NCI-H446 treated with DMSO at 0.1 percent for 48 hours (cell line): ENCODE measurements around the gene RBFOX1.
"Not testable (repeated sequence)": the region's sequence is repeated elsewhere in the genome, so short reads cannot be mapped to it uniquely, and the experiment has no call there.

ENCODE experiments used
- DNase-seq: peaks from one replicate; lab custom pipeline; 2025; lab: John Stamatoyannopoulos, UW

Gene RBFOX1

GRCh38 chr16:7471268-7471667 is 138.6 kb downstream of the RBFOX1 start:
- no peak for DNase-seq

- no peak for DNase-seq
Measured at GRCh38 chr16:7482032-7482431, 149.4 kb downstream of the RBFOX1 start.

GRCh38 chr16:7482596-7483290 is 150.1 kb downstream of the RBFOX1 start:
- DNase-seq: no peak

GRCh38 chr16:7487574-7488323 is 155.1 kb downstream of the RBFOX1 start:
- DNase-seq: no peak

- no peak for DNase-seq
Measured at GRCh38 chr16:7492122-7492521, 159.5 kb downstream of the RBFOX1 start.

- no peak for DNase-seq
Measured at GRCh38 chr16:7493133-7493532, 160.5 kb downstream of the RBFOX1 start.

GRCh38 chr16:7497691-7498090 is 165.0 kb downstream of the RBFOX1 start:
- DNase-seq: no peak

GRCh38 chr16:7501868-7502267 is 169.2 kb downstream of the RBFOX1 start:
- no peak for DNase-seq

- not testable (repeated sequence) for DNase-seq
Measured at GRCh38 chr16:7502591-7503157, 170.0 kb downstream of the RBFOX1 start.

- no peak for DNase-seq
Measured at GRCh38 chr16:7503666-7504065, 171.0 kb downstream of the RBFOX1 start.

- DNase-seq: no peak
Measured at GRCh38 chr16:7504844-7505243, 172.2 kb downstream of the RBFOX1 start.

GRCh38 chr16:7505495-7505894 is 172.8 kb downstream of the RBFOX1 start:
- no peak for DNase-seq

- DNase-seq: no peak
Measured at GRCh38 chr16:7506363-7506762, 173.7 kb downstream of the RBFOX1 start.

- no peak for DNase-seq
Measured at GRCh38 chr16:7508656-7509055, 176.0 kb downstream of the RBFOX1 start.

- no peak for DNase-seq
Measured at GRCh38 chr16:7509963-7510601, 177.4 kb downstream of the RBFOX1 start.

GRCh38 chr16:7511549-7512260 is 179.1 kb downstream of the RBFOX1 start:
- no peak for DNase-seq

- DNase-seq: no peak
Measured at GRCh38 chr16:7512503-7512902, 179.9 kb downstream of the RBFOX1 start.

- no peak for DNase-seq
Measured at GRCh38 chr16:7513429-7513828, 180.8 kb downstream of the RBFOX1 start.

GRCh38 chr16:7515543-7515942 is 182.9 kb downstream of the RBFOX1 start:
- no peak for DNase-seq

GRCh38 chr16:7517496-7517895 is 184.9 kb downstream of the RBFOX1 start:
- DNase-seq: no peak

GRCh38 chr16:7518158-7518557 is 185.5 kb downstream of the RBFOX1 start:
- DNase-seq: no peak

- no peak for DNase-seq
Measured at GRCh38 chr16:7521834-7522233, 189.2 kb downstream of the RBFOX1 start.
